Liver (tissue), 3 donors: ENCODE measurements around the gene FBXO4.

Experiments
- ATF3 ChIP-seq: IDR thresholded peaks from 2 replicates; pipeline ENCODE4 v1.6.1; 2016; ENCODE audit warnings: antibody characterized with exemption
- CTCF ChIP-seq: fragments of 150-350 bp; IDR thresholded peaks from 2 replicates; pipeline ENCODE4 v1.5.1; 2017; ENCODE audit warnings: improper control_type of control experiment, low read depth, low read length; ENCODE audit not compliant: missing input control
- EGR1 ChIP-seq, 2 donors: IDR thresholded peaks; 2 replicates each; pipeline ENCODE4 v1.6.1; 2016 to 2018; ENCODE audit warnings: antibody characterized with exemption in 2 of 2, low read depth in 2 of 2
- GABPA ChIP-seq, 2 donors: IDR thresholded peaks in 1 of 2; conservative IDR thresholded peaks in 1 of 2; 2 replicates each; pipeline ENCODE4 v1.6.1; 2016; ENCODE audit warnings: antibody characterized with exemption in 2 of 2, mild to moderate bottlenecking in 1 of 2, moderate library complexity in 1 of 2
- HNF4A ChIP-seq, 2 donors: conservative IDR thresholded peaks; 2 replicates each; pipeline ENCODE4 v1.6.1; 2016; ENCODE audit warnings: antibody characterized with exemption in 2 of 2, mild to moderate bottlenecking in 2 of 2
- MAX ChIP-seq: IDR thresholded peaks from 2 replicates; pipeline ENCODE4 v1.6.1; 2016; ENCODE audit warnings: antibody characterized with exemption
- NR2F2 ChIP-seq: IDR thresholded peaks from 2 replicates; pipeline ENCODE4 v1.6.1; 2016; ENCODE audit warnings: antibody characterized with exemption
- RAD21 ChIP-seq, 2 donors: IDR thresholded peaks; 2 replicates each; pipeline ENCODE4 v1.6.1; 2016; ENCODE audit warnings: antibody characterized with exemption in 2 of 2, mild to moderate bottlenecking in 2 of 2
- REST ChIP-seq: IDR thresholded peaks from 2 replicates; pipeline ENCODE4 v1.6.1; 2016; ENCODE audit warnings: antibody characterized with exemption, mild to moderate bottlenecking
- SP1 ChIP-seq: IDR thresholded peaks from 2 replicates; pipeline ENCODE4 v1.6.1; 2018; ENCODE audit warnings: antibody characterized with exemption, mild to moderate bottlenecking
- TAF1 ChIP-seq: conservative IDR thresholded peaks from 2 replicates; pipeline ENCODE4 v1.6.1; 2016; ENCODE audit warnings: antibody characterized with exemption, mild to moderate bottlenecking
- YY1 ChIP-seq: IDR thresholded peaks from 2 replicates; pipeline ENCODE4 v1.6.1; 2016; ENCODE audit warnings: antibody characterized with exemption, mild to moderate bottlenecking
- ZBTB33 ChIP-seq: IDR thresholded peaks from 2 replicates; pipeline ENCODE4 v1.6.1; 2016; ENCODE audit warnings: antibody characterized with exemption
- donor health status: healthy.
- donor health status: healthy.

- TF ChIP-seq CTCF: no peak
- TF ChIP-seq TAF1: no peak
- TF ChIP-seq REST: no peak
- no peak for TF ChIP-seq MAX
- TF ChIP-seq ATF3: no peak
- no peak for TF ChIP-seq RAD21 (IDR thresholded peaks at IDR 0.05)
- no peak for TF ChIP-seq NR2F2
- TF ChIP-seq ZBTB33: no peak
- no peak for TF ChIP-seq EGR1 (IDR thresholded peaks at IDR 0.05; ENCODE audit: low read depth in 2 of 2)
- no peak for TF ChIP-seq GABPA (IDR thresholded peaks at IDR 0.05 in 1 of 2, conservative IDR thresholded peaks at IDR 0.05 in 1 of 2)
- TF ChIP-seq YY1: no peak
- no peak for TF ChIP-seq HNF4A (conservative IDR thresholded peaks at IDR 0.05)
- TF ChIP-seq SP1: no peak
Observed at GRCh38 chr5:41882765-41883164, 42.3 kb upstream of the FBXO4 start.
